Measurements from ENCODE around the gene PRDM15.

PRDM15 gene

GRCh38 chr21:41863439-41863740 lies 15.8 kb downstream of the PRDM15 start:
- no peak for DNase-seq (ENCODE audit: low spot score)

- no peak for DNase-seq (ENCODE audit: low spot score)
These were observed 17.2 kb downstream of the PRDM15 start for GRCh38 chr21:41861987-41862386.

GRCh38 chr21:41861255-41861654 lies 17.9 kb downstream of the PRDM15 start:
- DNase-seq (ENCODE audit: low spot score) = no peak

GRCh38 chr21:41859297-41859980 lies 19.7 kb downstream of the PRDM15 start:
- DNase-seq (ENCODE audit: low spot score) = no peak

GRCh38 chr21:41858466-41859296 lies 20.5 kb downstream of the PRDM15 start:
- DNase-seq (ENCODE audit: low spot score) = no peak

- DNase-seq (ENCODE audit: low spot score) = no peak
These were observed 21.3 kb downstream of the PRDM15 start for GRCh38 chr21:41857771-41858300.

- DNase-seq (ENCODE audit: low spot score) = no peak
These were observed 22.6 kb downstream of the PRDM15 start for GRCh38 chr21:41856572-41856971.

- no peak for DNase-seq (ENCODE audit: low spot score)
These were observed 24.6 kb downstream of the PRDM15 start for GRCh38 chr21:41854426-41854995.

- DNase-seq (ENCODE audit: low spot score) = no peak
These were observed 26.2 kb downstream of the PRDM15 start for GRCh38 chr21:41852929-41853320.

GRCh38 chr21:41852151-41852928 lies 26.8 kb downstream of the PRDM15 start:
- no peak for DNase-seq (ENCODE audit: low spot score)

- no peak for DNase-seq (ENCODE audit: low spot score)
These were observed 27.9 kb downstream of the PRDM15 start for GRCh38 chr21:41851090-41851790.

GRCh38 chr21:41850085-41850484 lies 29.1 kb downstream of the PRDM15 start:
- no peak for DNase-seq (ENCODE audit: low spot score)

- DNase-seq (ENCODE audit: low spot score) = no peak
These were observed 30.1 kb downstream of the PRDM15 start for GRCh38 chr21:41848958-41849580.

GRCh38 chr21:41848533-41848932 lies 30.6 kb downstream of the PRDM15 start:
- no peak for DNase-seq (ENCODE audit: low spot score)

- DNase-seq (ENCODE audit: low spot score) = no peak
These were observed 31.9 kb downstream of the PRDM15 start for GRCh38 chr21:41847066-41847804.

GRCh38 chr21:41846536-41846935 lies 32.6 kb downstream of the PRDM15 start:
- DNase-seq (ENCODE audit: low spot score) = no peak

GRCh38 chr21:41846033-41846317 lies 33.2 kb downstream of the PRDM15 start:
- no peak for DNase-seq (ENCODE audit: low spot score)

GRCh38 chr21:41845310-41846032 lies 33.7 kb downstream of the PRDM15 start:
- DNase-seq (ENCODE audit: low spot score) = no peak

- DNase-seq (ENCODE audit: low spot score) = no peak
These were observed 35.6 kb downstream of the PRDM15 start for GRCh38 chr21:41843584-41843983.

GRCh38 chr21:41840880-41841279 lies 38.3 kb downstream of the PRDM15 start:
- DNase-seq (ENCODE audit: low spot score) = no peak

Data from CD4-positive, alpha-beta T cell treated with Interleukin-2 at 100 ng/mL for 4 hours (primary cell).